ENCODE measurements around the gene C6orf120.
"Not testable (repeated sequence)": the region's sequence is repeated elsewhere in the genome, so short reads cannot be mapped to it uniquely, and the experiment has no call there.

Gene C6orf120

DNA sequence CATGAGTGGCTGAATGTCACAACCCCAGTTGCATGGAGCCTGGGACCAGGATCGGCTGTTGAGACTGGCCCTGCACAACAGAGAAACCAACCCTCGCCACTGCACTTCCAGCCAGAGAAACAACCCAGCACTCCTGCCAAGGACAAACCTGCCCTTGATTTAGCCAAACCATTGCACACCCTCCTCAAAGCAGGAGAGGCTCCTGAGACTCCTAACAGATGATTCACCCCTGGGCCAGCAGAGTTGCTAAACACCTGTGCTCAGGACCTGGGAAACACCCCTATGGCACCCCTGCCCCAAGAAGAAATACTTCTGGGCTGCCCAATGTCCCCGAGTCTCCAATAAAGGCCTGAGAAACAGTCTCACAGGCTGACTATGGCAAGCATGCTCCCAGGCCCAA lies 17.9 kb upstream of the C6orf120 start:
- no peak for DNase-seq (ENCODE audit: low spot score)

DNA sequence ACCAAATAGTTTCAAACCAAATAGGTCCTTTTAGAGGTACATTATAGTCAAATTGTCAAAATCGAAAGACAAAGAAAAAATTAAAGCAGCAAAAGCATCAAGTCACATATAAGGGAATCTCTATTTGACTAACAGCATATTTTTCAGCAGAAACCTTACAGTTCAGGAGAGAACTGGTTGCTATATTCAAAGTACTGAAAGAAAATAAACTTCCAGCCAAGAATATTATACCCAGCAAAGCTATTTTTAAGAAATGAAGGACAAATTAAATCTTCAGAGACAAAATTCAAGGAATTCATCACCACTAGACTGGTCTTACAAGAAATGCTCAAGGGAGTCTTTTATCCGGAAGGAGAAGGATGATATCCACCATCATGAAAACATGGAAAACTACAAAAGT lies 16.1 kb upstream of the C6orf120 start:
- DNase-seq (ENCODE audit: low spot score), result no peak

DNA sequence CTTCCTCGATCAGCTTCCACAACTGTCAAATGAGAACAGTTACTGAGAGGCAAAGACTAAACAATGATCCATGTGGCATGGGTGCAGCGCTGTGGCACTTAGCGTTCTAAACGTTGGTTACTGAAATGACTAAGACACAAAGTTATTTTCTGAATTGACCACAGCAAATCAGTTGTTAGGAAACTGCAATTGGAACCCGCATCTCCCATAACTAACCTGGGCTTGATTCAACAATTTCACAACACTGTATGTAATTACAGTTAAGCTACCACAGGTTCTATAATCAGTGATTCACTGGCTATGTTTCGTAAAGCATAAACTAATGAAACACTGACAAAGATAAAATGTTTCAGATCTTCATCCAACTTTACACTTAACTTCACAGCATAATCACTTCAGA lies 12.6 kb upstream of the C6orf120 start:
- DNase-seq (ENCODE audit: low spot score), result no peak

DNA sequence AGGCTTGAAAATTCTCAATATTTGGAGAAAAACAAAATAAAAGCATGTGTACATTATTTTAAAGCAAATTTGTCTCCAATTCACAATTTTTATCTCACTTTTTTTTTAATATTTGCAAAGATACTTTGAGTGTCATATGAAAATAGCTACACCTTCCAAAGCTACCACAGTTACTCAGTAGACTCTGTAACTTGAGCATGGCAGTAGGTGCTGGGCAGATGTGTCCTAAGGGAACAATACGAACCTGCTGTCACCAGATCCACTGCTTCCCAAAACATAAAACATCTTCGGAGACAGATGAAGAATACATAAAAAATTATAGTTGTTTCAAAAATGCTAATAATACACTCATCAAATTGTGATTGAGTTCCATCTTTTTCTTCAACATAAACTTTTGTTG lies 10.7 kb upstream of the C6orf120 start:
- no peak for DNase-seq (ENCODE audit: low spot score)

DNA sequence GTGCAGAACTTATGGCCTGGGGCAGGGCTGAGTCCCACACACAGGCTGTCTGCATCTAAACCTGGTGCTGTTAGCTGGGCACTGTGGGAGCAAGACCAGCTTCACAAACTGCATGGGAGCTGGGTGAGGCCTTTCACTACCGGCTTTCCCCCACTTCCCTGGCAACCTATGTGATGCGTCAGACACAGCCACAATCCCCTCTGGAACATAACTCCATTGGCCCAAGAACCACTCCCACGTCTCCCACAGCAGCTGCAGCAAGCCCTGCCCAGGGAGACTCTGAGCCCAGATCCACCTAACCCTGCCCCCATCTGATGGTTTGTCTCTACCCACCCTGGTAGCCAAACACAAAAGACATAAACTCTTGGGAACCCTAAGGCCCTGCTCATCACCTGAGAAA lies 9.4 kb upstream of the C6orf120 start:
- DNase-seq (ENCODE audit: low spot score), result no peak

DNA sequence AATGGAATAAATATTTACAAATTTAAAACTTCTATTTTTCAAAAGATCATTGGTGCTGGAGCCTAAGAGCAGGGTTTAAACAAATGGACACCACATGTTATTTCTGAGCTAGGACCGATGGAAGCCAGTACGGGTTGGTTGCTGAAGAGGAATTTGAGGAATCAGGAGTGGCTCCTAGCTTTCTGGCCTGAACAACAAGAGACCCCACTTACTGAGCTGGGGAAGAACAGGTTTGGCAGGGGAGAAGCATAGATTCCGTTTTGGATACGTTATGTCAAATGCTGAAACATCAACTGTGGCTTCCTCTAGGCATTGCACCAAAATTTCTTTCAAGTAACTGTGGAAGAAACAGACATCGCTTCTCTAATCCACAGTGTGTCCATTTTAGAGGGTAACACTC lies 6.8 kb upstream of the C6orf120 start:
- no peak for DNase-seq (ENCODE audit: low spot score)

DNA sequence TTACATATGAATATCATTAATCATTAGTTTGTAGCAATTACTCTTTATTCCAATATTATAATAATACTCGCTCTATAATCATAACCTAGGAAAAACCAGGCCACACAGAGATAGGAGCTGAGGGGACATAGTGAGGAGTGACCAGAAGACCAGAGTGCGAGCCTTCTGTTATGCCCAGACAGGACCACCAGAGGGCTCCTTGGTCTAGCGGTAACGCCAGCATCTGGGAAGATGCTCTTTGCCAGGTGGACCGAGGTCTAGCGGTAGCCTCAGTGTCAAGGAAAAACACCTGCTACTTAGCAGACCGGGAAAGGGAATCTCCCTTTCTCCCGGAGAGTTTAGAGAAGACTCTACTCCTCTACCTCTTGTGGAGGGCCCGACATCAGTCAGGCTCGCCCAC lies 4.8 kb upstream of the C6orf120 start:
- DNase-seq (ENCODE audit: low spot score), result not testable (repeated sequence)

DNA sequence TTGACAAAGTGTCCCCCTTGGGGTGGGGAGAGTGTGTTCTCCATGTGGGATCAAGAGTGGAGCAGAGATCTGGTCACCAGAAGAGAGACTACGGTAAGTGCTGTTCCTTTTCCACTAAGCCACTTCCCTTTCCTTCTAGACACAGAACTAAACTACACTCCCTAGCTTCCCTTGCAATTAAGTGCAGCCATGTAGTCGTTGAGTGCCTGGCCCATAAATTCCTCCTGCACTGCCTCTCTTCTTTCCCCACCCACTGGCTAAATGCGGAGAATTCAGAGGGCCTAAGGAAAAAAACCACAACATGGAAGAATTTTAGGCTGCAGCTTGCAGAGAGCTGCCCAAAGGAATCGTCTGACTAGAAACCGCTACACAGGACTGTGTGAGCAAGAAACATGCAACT lies 1.6 kb upstream of the C6orf120 start:
- peak; percentile 17 for DNase-seq (ENCODE audit: low spot score)

DNA sequence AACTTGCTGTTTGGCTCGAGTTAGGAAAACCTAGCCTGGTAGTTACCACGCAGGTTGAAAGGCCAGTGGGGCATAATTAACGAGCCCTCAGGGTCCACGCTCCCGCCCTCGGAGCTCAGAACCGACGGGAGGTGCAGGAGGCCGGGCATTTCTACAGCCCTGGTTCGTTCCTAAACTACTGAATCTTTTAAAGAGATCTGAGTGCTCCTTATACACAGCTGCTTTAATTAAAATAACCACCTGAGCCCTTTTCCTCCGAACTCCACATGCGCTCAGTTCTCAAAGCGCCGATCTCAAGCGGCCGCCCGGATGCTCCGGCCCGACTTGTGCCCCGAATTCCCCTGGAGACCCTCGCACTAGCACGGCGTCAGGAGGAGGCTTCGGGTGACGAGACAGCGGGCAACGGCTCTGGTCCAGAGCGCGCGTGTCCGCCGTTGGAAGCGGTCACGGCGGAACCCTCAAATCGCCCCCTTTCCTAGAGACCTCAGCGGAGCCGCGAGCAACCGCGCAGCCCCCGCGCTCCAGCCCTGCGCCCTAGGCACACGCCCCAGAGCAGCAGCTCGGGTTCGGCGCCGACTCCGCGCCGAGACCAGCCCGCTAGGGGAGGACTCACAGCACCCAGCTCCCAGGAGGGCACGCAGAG lies 494 bp upstream of the C6orf120 start:
- DNase-seq (ENCODE audit: low spot score), result peak; percentile 14

DNA sequence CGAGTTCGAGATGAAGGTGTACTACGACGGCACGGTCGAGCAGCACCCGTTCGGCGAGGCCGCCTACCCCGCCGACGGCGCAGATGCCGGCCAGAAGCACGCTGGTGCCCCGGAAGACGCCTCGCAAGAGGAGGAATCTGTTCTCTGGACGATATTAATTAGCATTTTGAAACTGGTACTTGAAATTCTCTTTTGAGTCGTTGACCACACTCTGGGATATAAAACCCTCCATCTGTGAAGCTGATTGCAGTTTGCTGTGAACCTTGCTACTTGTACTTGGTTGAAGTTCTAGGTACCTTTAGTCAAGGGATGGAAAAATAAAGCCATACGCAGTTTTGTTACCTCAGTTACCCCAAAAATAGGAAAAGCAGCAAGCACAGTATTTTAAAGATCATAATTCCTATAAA lies 917 bp downstream of the C6orf120 start:
- no peak for DNase-seq (ENCODE audit: low spot score)

DNA sequence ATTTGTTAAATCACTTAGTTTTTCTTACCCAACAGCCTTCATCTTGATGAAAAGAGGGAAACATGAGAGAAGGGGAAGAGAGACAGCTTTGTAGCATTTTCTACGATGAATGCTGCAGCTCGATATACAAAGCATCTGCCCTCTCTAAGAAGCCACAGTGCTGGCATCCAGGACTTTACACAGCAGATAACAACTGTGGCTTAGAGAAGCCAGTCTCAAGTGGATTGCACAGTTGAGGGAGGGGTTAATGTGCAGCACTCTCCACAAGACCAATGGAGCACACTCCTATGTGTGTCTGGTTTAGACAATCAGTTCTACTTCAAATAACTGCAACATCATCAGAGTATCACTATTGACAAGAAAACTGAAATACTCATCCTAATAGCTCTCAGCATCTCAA lies 5.8 kb downstream of the C6orf120 start:
- no peak for DNase-seq (ENCODE audit: low spot score)

DNA sequence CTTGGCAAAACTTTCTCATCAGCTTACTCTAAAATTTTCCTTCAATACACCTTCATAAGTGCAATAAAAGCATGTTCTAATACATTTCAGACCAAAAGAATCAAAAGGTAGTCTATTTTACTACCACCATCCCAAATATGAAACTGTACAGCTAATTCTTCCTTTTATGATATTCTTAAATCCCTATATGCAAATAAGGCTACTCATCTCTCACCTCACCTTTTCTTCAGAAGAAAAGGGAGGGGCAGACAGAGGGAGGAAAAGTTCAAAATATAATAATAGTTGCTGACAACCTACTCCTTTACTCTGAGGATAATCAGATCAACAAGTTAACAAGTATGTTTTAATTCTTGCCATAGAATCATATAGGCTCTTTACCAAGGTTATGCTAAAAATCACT lies 7.4 kb downstream of the C6orf120 start:
- no peak for DNase-seq (ENCODE audit: low spot score)

DNA sequence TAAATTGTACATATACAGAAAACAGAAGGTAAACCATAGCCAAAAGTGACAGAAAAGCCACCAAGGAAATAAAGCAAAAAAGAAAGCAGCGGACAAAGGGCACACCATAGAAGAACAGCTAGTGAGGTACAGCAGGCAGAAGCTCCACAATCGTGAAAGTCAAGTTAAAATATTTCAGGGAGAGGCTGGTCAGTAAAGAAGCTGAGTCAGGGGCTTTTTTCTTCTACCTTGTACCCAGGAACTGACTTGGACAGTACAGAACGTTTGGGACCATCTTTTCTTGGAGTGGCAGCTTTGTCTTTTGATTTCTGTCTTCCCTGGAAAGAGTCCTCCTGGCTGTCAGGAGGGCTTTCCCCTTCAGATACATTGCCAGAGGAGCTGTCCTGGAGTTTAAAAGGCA lies 8.1 kb downstream of the C6orf120 start:
- DNase-seq (ENCODE audit: low spot score), result no peak

DNA sequence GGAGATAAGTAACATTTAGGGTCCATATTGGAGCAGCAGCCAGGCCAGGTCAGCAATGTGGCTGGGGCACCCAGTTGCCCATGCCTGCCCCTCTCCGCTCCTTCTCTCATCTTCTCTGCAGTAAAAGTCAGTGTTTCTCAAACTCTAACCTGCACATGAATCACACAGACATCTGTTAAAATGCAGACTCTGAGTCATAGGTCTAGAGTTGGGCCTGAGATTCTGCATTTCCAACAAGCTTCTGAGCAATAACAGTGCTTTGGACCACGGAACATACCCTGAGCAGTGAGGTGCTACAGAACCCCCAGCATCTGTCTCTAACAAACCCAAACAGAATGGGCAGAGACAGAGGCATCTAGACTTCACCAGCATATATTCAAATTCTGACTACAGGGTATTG lies 12.3 kb downstream of the C6orf120 start:
- no peak for DNase-seq (ENCODE audit: low spot score)

DNA sequence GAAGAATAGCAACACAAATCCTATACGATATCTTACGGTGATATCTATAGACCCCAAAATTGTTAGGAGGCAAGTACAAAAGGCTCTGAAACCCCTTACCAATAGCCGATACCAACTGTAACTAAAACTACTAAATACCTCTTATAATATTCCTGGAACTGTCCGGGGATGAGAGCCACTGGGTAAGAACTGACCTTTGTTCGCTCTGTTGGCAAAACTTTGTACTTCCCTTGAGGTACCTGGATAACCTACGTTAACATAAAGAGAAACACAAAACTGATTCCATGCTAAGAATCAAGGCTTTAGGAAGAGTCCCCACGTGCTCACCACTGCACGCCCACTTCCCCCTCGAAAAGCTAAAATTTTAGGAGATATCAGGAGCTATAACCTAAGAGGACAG lies 12.7 kb downstream of the C6orf120 start:
- DNase-seq (ENCODE audit: low spot score), result no peak

DNA sequence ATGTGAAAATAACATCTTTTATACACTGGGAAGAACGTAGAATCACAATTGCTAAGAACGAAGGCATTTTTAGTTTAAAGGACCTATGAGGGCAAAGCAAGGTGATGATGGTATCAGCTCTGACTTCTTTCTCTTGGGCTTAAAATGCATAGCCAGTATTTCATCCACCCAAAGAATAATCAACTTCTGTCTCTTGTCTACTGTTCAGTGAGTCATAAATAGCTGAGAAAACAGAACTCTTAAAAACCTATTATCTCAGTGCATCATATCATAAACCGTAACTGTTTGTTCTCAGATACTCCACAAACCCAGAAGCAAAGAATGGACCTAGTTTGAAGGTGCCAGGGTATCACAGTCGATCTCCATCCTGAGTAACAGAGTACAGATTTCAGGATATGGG lies 17.2 kb downstream of the C6orf120 start:
- DNase-seq (ENCODE audit: low spot score), result no peak

DNA sequence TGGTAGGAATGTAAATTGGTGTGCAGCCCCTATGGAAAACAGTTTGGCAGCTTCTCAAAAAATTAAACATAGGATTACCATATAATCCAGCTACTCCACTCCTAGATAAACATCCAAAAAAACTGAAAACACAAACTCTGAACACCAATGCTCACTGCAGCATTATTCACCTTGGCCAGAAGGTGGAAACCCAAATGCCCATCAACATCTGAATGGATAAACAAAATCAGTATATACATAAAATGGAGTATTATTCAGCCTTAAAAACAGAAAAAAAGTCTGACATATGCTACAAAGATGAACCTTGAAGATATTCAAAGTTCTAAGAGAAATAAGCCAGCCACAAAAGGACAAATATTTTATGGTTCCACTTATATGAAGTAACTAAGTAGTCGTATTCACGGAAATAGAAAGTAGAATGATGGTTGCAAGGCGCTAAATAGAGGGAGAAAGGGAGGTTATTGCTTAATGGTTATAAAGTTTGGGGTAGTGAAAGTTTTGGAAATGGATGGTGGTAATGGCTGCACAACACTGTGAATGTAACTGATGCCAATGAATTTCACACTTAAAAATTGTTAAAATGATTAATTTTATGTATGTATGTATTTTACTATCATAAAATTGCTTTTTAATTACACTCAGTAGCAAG lies 18.4 kb downstream of the C6orf120 start:
- no peak for DNase-seq (ENCODE audit: low spot score)

DNA sequence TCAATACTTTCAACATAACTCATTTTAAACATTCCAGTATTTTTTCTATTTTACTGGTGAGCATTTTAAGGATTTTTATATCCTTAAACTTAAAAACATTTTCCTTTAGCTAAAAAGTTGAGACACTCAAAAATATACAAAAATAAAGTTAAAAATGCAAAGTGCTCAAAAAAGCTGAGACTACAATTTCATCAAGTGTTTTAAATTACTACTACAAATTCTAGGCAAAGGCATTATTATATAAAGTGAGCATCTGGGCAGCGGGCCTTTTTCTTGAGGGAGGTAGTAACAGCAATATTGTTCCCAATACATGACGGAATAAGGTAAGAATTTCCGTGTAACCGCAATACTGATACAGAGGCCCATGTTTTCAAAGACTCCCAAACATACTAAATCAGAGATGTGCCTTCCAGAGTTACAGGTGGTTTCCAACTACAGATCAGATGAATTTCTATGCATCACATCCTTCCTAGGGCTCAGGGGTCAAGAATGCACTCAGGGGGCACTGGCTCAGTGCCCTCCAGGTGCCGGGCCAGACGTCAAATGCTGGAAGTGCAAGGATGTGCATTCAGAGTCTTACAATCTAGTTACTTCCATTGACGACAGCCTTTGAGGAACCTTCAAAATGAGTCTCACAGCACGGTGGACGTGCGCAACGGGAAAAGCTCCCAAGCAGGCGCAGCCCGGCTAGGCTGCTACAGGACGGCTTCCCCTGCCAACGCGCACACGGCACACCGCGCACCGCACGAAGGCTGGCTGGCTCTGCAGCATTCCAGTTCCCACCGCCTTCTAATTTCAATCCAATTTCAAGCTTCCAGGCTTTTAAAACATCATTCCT lies 20.7 kb downstream of the C6orf120 start:
- DNase-seq (ENCODE audit: low spot score), result peak; percentile 53

DNA sequence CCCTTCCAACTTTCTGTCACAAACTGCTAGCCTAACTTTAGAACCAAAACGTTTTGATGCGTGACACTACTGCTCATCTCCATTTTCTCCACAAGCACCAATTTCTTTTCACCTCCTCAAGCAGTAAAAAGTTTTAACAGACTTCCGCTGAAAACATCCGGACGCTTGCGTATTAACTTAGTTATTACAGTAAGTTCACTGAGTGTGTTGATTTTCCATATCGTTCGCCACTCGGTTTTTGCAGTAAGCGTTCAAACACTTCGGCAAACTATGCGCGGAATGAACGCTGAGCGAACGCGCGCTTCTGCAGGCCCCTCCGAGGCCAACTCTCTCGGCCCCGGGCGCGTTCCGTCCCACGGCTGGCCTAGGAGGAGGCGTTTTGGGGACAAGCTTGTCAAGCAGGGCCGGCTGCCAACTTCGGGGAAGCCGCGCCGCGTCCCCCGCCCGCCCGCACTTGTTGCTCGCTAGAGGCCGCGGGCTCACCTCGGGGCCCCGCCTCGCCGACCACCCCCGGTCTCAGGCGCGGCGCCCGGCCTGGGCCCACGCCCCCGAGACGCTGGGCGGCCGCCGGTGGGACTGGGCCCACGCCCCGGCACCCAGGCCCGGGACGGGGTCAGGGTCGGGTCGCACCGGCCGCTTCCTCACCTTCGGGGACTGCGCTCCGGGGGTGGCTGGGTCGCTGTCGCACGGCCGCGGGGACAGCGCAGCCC lies 21.4 kb downstream of the C6orf120 start:
- peak; percentile 78 for DNase-seq (ENCODE audit: low spot score)

DNA sequence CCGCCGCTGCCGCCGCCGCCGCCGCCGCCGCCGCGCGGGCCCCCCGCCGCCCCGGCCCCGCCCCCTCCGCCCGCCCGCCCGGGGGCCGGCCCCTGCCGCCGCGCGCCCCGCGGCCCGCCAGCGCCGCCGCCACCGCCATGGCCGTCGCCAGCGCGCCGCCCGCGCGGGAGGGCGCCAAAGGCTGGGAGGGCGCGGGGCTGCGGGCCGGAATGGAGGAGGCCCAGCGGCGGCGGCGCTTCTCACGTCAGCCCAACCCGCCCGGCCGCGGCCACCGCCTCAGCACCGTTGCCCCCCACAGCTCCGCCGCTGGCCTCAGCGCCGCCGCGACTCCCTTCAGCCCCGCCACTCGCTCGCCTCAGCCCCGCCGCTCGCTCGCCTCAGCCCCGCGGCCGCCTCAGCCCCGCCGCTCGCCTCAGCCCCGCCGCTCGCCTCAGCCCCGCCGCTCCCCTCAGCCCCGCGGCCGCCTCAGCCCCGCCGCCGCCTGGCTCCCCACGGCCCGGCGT lies 22.1 kb downstream of the C6orf120 start:
- peak; percentile 51 for DNase-seq (ENCODE audit: low spot score)

DNA sequence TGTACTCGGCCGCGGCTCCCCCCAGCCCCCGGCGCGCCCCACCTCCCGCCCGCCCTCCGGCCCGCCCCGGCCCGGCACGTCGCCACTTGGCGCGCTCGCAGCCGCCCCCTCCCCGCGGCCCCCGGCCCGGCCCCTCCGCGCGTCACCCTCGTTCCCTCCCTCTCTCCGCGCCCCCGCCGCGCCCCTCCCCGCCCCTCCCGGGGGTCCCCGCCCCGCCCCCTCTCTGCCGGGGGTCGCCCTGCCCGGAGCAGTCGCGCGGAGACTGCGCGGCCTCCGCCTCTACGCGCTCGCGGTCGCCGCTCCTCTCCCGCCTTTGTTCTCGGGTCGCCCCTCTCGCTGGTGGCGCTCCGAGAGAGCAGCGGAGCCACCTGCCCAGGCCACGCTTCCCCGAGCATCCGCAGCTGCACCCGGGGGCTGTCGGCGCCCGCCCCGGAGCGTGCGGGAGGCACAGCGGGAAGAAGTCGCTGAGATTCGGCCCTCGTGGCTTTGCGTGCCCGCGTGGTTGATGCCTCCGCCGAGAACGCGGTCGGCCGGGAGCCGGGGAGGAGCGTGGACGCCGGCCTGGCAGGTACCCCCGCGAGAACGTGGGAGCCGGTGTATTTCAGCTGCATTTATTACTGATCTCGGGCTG lies 22.7 kb downstream of the C6orf120 start, which contains the start of gene PHF10:
PHF10 (minus strand) TSS at position 7 of the 631 bp plus-strand sequence. CDS start 569 bp downstream, outside the sequence.
- DNase-seq (ENCODE audit: low spot score), result peak; percentile 51

Measured in Ammon's horn (tissue), 1 donor.